K562 (cell line): Measurements from ENCODE around the gene GYS1. TPM values are rescaled to one million over a fixed set of nuclear protein-coding genes. Genes with fewer than 3 reads are reported as not detected.

Source experiments
- HDGF ChIP-seq: fragments of 450-650 bp; IDR thresholded peaks from 2 replicates; pipeline ENCODE4 v1.6.1; 2016
- IRF1 ChIP-seq: sonication (generic); formaldehyde crosslinking; IDR thresholded peaks from 2 replicates; pipeline ENCODE4 v1.8.0; 2022; ENCODE audit warnings: missing genetic modification reagents, mild to moderate bottlenecking, borderline replicate concordance
- LEF1 ChIP-seq: fragments of 450-650 bp; IDR thresholded peaks from 2 replicates; pipeline ENCODE4 v1.6.1; 2016; ENCODE audit warnings: mild to moderate bottlenecking
- MTA1 ChIP-seq: fragments of 450-650 bp; IDR thresholded peaks from 2 replicates; pipeline ENCODE4 v1.6.1; 2017; ENCODE audit warnings: borderline replicate concordance
- MYNN ChIP-seq, 2 experiments: sonication (generic); formaldehyde crosslinking in 1 of 2; IDR thresholded peaks; 2 replicates each; pipeline versions ENCODE4 v1.5.0 to v1.6.1; 2016 to 2020; ENCODE audit warnings: antibody characterized with exemption in 1 of 2, missing genetic modification reagents in 1 of 2
- NFIC ChIP-seq: fragments of 450-650 bp; IDR thresholded peaks from 2 replicates; pipeline ENCODE4 v1.6.1; 2017; ENCODE audit warnings: mild to moderate bottlenecking, inconsistent platforms
- PHB2 ChIP-seq: fragments of 450-650 bp; IDR thresholded peaks from 2 replicates; pipeline ENCODE4 v1.6.1; 2017; ENCODE audit warnings: low read depth
- POLR2AphosphoS5 ChIP-seq: IDR thresholded peaks from 2 replicates; pipeline ENCODE4 v1.6.1; 2011; ENCODE audit warnings: mild to moderate bottlenecking, low read depth, low read length, moderate library complexity; ENCODE audit not compliant: control insufficient read depth, insufficient read depth
- PRPF4 ChIP-seq: fragments of 200-400 bp; formaldehyde crosslinking; IDR thresholded peaks from one replicate; pipeline ENCODE4 v1.6.1; 2017; ENCODE audit warnings: low read length, low read depth, mild to moderate bottlenecking; ENCODE audit not compliant: insufficient read depth, poor library complexity, severe bottlenecking
- PTBP1 ChIP-seq: fragments of 200-400 bp; formaldehyde crosslinking; IDR thresholded peaks from 2 replicates; pipeline ENCODE4 v1.6.1; 2017; ENCODE audit warnings: low read depth, low read length
- RB1 ChIP-seq: fragments of 450-650 bp; IDR thresholded peaks from 2 replicates; pipeline ENCODE4 v1.6.1; 2017; ENCODE audit warnings: low read depth, mild to moderate bottlenecking
- RFX1 ChIP-seq: fragments of 450-650 bp; IDR thresholded peaks from 2 replicates; pipeline ENCODE4 v1.6.1; 2016; ENCODE audit warnings: mild to moderate bottlenecking, moderate library complexity
- SAFB ChIP-seq: fragments of 200-400 bp; formaldehyde crosslinking; IDR thresholded peaks from 2 replicates; pipeline ENCODE4 v1.6.1; 2017; ENCODE audit warnings: low read depth, low read length, borderline replicate concordance
- SRSF1 ChIP-seq: fragments of 200-400 bp; formaldehyde crosslinking; IDR thresholded peaks from 2 replicates; pipeline ENCODE4 v1.6.1; 2017; ENCODE audit warnings: mild to moderate bottlenecking, low read depth, low read length, moderate library complexity
- TEAD4 ChIP-seq, 2 experiments: sonication (generic) in 1 of 2; formaldehyde crosslinking in 1 of 2; IDR thresholded peaks; 2 replicates each; pipeline versions ENCODE4 v1.6.1 to v1.8.0; 2012 to 2022; ENCODE audit warnings: borderline replicate concordance in 1 of 2, inconsistent platforms in 1 of 2, low read length in 1 of 2, mild to moderate bottlenecking in 1 of 2, missing genetic modification reagents in 1 of 2
- TFE3 ChIP-seq: fragments of 450-650 bp; formaldehyde crosslinking; IDR thresholded peaks from 2 replicates; pipeline ENCODE4 v1.4.0; 2020; ENCODE audit warnings: mild to moderate bottlenecking, mixed read lengths
- ZBED1 ChIP-seq: IDR thresholded peaks from 2 replicates; pipeline ENCODE4 v1.6.1; 2014
- ZBTB43 ChIP-seq: sonication (generic); formaldehyde crosslinking; IDR thresholded peaks from 2 replicates; pipeline ENCODE4 v1.8.0; 2023; ENCODE audit warnings: mild to moderate bottlenecking, missing genetic modification reagents
- ZNF121 ChIP-seq: sonication (generic); formaldehyde crosslinking; conservative IDR thresholded peaks from 2 replicates; pipeline ENCODE4 v1.8.0; 2022; ENCODE audit warnings: missing genetic modification reagents
- ZNF431 ChIP-seq: sonication (generic); formaldehyde crosslinking; IDR thresholded peaks from 2 replicates; pipeline ENCODE4 v1.8.0; 2022; ENCODE audit warnings: mild to moderate bottlenecking, missing genetic modification reagents
- ZNF609 ChIP-seq: sonication (generic); formaldehyde crosslinking; IDR thresholded peaks from 2 replicates; pipeline ENCODE4 v1.8.1; 2023; ENCODE audit warnings: missing genetic modification reagents, mild to moderate bottlenecking, borderline replicate concordance
- ZNF75A ChIP-seq: fragments of 450-650 bp; formaldehyde crosslinking; IDR thresholded peaks from 2 replicates; pipeline ENCODE4 v1.4.0; 2020; ENCODE audit warnings: mild to moderate bottlenecking
- polyA plus RNA-seq, 8 experiments: library from polyadenylated mRNA; depleted of rRNA in 4 of 8; stranded (reverse) in 5 of 8; unstranded in 3 of 8; fragments of >200 nt; fragmentation: Nextera tagmentation in 2 of 8; fragmentation: Illumina TruSeq in 1 of 8; extraction: Ambion mirVana in 2 of 8; extraction: Trizol in 1 of 8; gene quantifications; 2 replicates each; pipeline versions ENCODE4 v1.2.1 to v1.2.3, GENCODE V29; 2011 to 2014; ENCODE audit warnings: inconsistent platforms in 1 of 8, missing spikeins in 1 of 8
- total RNA-seq, 7 experiments: library from RNA; depleted of rRNA in 6 of 7; stranded (reverse); fragments of >200 nt in 6 of 7; fragmentation: Illumina TruSeq in 2 of 7; extraction: Trizol in 2 of 7; gene quantifications; 2 replicates each; pipeline versions ENCODE4 v1.2.1 to v1.2.3, GENCODE V29; 2011 to 2021; ENCODE audit warnings: low replicate concordance in 1 of 7

The GYS1 gene
- total and polyA plus RNA-seq, 9 of the 15 experiments (the other 6 are each of a cell fraction or from before 2014, with no cell fraction given) = 1.9 to 31.1 (median 15.2) TPM

- TF ChIP-seq NFIC (peak; percentile 22; the same call in 1 of the 2 replicates), SRSF1 (no peak), ZNF431 (CRISPR knock-in tag) (no peak), RB1 (no peak; the same call in 1 of the 2 replicates), ZBTB43 (CRISPR knock-in tag) (no peak), TEAD4 (IDR thresholded peaks at IDR 0.05; ENCODE audit: low read length) (peak; percentile 47; the same call in 1 of the 2 replicates), TEAD4 (CRISPR knock-in tag; IDR thresholded peaks at IDR 0.05; ENCODE audit: borderline replicate concordance) (no peak), TFE3 (CRISPR knock-in tag) (no peak), ZNF121 (CRISPR knock-in tag) (no peak), HDGF (no peak), MTA1 (0 out of 2 replicates have a peak, but pooled peaks have one; percentile 28), MYNN (IDR thresholded peaks at IDR 0.05) (no peak), MYNN (CRISPR knock-in tag; IDR thresholded peaks at IDR 0.05) (no peak), LEF1 (0 out of 2 replicates have a peak, but pooled peaks have one; percentile 15), ZNF75A (CRISPR knock-in tag) (no peak), PTBP1 (no peak), POLR2AphosphoS5 (no peak), ZNF609 (CRISPR knock-in tag) (no peak), SAFB (no peak), PRPF4 (no peak), ZBED1 (no peak), IRF1 (CRISPR knock-in tag) (no peak), RFX1 (no peak), PHB2 (no peak)
These were observed 74.3 kb downstream of the GYS1 start (continued) for GRCh38 chr19:48918801-48919247.
